Ectodermal cell (in vitro differentiated cells): Measurements from ENCODE around the gene ECHS1.

Experiments
- H3K27ac ChIP-seq: 2 replicates; pipeline ENCODE4 v1.7.0; 2013; ENCODE audit warnings: mild to moderate bottlenecking, low read depth, low read length; ENCODE audit not compliant: insufficient read depth, poor library complexity, severe bottlenecking
- H3K27me3 ChIP-seq: 2 replicates; pipeline ENCODE4 v1.7.0; 2013; ENCODE audit warnings: mild to moderate bottlenecking, low read length; ENCODE audit not compliant: insufficient read depth, control insufficient read depth, poor library complexity, severe bottlenecking
- H3K36me3 ChIP-seq: one replicate; pipeline ENCODE4 v1.7.0; 2013; ENCODE audit warnings: low read length; ENCODE audit not compliant: control insufficient read depth, insufficient read depth
- H3K4me1 ChIP-seq: one replicate; pipeline ENCODE4 v1.7.0; 2013; ENCODE audit warnings: low read length; ENCODE audit not compliant: control insufficient read depth, insufficient read depth
- H3K4me3 ChIP-seq: 2 replicates; pipeline ENCODE4 v1.7.0; 2013; ENCODE audit warnings: low read depth, low read length, control low read depth; ENCODE audit not compliant: insufficient read depth
- H3K9me3 ChIP-seq: 2 replicates; pipeline ENCODE4 v1.7.0; 2013; ENCODE audit warnings: mild to moderate bottlenecking, low read length, moderate library complexity; ENCODE audit not compliant: control insufficient read depth
- WGBS, 2 experiments: methylation state at CpG; one replicate each; pipeline ENCODE4 v1.1.7; 2013; ENCODE audit warnings: missing lambda C conversion rate in 2 of 2; 5-methylcytosine and 5-hydroxymethylcytosine counted together

The ECHS1 gene

DNA sequence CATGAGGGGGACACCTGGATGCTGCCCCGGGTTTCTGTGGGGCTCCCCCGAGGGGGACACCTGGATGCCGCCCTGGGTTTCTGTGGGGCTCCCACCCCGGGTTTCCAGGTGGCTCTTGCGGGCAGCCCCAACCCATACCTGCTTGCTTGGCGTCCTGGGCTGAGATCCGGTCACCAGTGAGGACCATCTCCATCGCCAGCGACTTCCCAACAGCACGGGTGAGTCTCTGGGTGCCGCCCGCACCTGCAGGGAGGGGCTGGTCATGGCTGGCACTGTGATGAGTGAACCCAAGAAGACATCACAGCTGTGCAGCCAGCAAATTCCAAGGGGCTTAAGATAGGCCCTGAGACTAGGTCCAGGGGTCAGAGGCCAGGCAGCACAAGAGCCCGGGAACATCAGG, 6.4 kb downstream of the ECHS1 start:
- Histone ChIP-seq H3K27me3 (no peaks in the 10 kb centered on the region), H3K27ac (no peak overlapping the region), H3K36me3 (peaks cover 62% of the 10 kb centered on the region), H3K4me1 (no peaks in the 10 kb centered on the region), H3K9me3 (no peaks in the 10 kb centered on the region), H3K4me3 (no peak overlapping the region)
- whole genome bisulfite sequencing, 2 experiments: 96 to 97% methylated on average over 13 of the region's 13 CpGs

DNA sequence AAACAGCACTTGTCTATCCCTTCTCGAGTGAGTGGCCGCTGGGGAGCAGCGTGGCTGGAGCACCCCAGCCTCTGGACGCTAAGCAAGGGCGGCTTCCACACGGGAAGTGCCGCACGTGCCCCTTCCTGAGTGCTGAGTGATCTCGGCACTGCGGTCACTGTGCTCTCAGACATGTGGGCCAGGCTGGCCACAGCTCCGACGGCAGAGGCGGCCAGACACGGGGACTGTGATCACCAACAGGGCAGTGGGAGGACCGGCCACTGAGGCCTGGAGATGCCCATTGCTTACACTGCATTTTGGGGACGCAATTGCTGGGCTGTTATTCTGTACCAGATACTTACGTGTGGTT, 7.0 kb downstream of the ECHS1 start:
- Histone ChIP-seq H3K36me3 (peaks cover 56% of the 10 kb centered on the region), H3K4me1 (no peaks in the 10 kb centered on the region), H3K9me3 (no peaks in the 10 kb centered on the region), H3K4me3 (no peak overlapping the region), H3K27ac (no peak overlapping the region), H3K27me3 (no peaks in the 10 kb centered on the region)
- WGBS, 2 experiments: 88 to 89% methylated on average over 17 of the region's 17 CpGs

DNA sequence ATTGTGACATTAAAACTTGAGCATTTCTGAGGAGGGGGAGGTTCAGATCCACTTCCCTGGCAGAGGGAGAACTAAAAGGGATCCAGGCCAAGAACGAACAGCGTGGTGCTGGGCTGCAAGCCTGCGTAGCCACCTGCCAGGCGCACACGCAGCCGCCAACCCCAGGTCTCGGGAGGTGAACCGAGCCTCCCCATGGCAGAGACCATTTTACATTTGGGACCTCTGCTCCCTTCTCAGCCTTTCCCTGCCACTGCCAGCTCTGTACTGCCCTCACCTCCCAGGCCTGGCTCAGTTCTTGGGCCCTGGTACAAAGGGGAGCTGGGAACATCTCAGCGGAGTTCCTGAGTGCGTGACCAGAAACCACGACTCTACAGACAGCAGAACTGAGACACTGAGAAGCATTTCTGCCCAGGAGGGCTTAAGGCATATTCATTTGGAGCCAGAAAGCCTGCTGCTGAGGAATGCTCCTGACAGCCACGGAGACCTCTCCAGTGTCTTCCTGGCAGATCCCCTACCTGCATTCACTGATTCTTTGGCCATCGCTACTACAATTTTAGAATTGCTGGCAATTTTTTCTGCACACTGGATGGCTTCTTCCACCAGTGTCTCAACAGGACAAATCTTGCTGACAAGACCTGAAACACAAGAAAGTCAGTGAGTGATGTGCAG, 7.6 kb downstream of the ECHS1 start:
- Histone ChIP-seq H3K27ac (no peak overlapping the region), H3K36me3 (peaks cover 54% of the 10 kb centered on the region), H3K9me3 (no peaks in the 10 kb centered on the region), H3K27me3 (no peaks in the 10 kb centered on the region), H3K4me3 (no peak overlapping the region), H3K4me1 (no peaks in the 10 kb centered on the region)
- WGBS, 2 experiments: 86 to 88% methylated on average over 13 of the region's 13 CpGs

DNA sequence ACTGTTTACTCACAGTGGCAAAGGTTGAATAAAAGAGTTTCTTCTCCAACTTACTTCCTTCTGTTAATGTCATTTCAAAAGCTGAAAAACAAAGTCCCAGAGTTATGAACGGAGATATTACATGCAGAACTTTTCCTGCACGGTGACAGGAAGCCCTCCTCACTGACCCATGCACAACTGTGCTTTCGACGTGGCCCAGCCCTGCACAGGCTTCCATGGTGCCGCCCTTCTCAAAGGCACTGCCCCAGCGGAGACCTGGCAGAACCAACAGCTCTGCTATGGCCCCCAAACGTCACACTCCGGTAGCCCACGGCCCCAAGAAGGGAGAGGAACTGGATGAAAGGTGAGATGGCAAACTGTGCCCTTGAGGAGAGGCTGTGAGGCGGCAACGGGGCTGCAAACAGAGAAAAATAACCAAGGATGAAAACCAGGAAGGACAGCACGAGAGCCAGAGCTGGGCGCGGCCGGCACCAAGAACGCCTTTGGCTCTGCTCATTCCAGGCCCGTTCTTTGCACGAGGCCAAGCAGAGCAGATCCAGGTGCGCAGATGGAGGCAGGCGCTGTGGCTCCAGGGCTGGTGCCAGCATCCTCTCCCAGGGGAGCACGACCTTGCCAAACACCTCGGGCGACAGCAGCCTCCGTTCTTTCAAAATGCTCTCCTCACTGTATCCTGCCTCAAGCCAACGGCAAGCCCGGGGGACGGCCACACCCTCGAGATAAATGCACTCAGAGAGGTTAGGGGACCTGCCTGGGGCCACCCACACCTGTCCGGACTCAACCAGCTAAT, 8.3 kb downstream of the ECHS1 start:
- Histone ChIP-seq H3K36me3 (peaks cover 46% of the 10 kb centered on the region), H3K27me3 (no peaks in the 10 kb centered on the region), H3K9me3 (no peaks in the 10 kb centered on the region), H3K4me3 (no peak overlapping the region), H3K4me1 (no peaks in the 10 kb centered on the region), H3K27ac (no peak overlapping the region)
- 95 to 96% methylated on average over 29 of the region's 29 CpGs for WGBS, 2 experiments

DNA sequence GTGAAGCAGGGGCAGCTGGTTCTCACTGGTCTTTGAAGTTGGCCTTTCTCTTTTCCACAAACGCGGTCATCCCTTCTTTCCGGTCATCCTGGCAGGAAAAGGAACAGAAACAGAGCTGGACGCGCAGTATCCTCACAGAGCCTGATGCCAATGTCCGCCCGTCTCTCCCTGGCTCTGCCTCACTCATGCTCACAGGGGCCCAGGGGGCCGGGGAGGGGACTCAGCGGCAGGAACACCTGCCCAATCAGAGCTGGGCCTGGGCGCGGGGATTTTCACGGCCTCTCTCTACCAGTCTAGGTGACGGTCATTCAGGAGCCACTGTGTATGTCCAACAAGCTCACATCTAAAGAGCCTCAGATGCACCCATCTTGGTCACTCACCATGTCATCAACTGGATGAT, 10.3 kb downstream of the ECHS1 start:
- Histone ChIP-seq H3K9me3 (no peaks in the 10 kb centered on the region), H3K27ac (no peak overlapping the region), H3K36me3 (peaks cover 33% of the 10 kb centered on the region), H3K4me1 (no peaks in the 10 kb centered on the region), H3K4me3 (no peak overlapping the region), H3K27me3 (no peaks in the 10 kb centered on the region)
- WGBS, 2 experiments: 95 to 96% methylated on average over 13 of the region's 13 CpGs

DNA sequence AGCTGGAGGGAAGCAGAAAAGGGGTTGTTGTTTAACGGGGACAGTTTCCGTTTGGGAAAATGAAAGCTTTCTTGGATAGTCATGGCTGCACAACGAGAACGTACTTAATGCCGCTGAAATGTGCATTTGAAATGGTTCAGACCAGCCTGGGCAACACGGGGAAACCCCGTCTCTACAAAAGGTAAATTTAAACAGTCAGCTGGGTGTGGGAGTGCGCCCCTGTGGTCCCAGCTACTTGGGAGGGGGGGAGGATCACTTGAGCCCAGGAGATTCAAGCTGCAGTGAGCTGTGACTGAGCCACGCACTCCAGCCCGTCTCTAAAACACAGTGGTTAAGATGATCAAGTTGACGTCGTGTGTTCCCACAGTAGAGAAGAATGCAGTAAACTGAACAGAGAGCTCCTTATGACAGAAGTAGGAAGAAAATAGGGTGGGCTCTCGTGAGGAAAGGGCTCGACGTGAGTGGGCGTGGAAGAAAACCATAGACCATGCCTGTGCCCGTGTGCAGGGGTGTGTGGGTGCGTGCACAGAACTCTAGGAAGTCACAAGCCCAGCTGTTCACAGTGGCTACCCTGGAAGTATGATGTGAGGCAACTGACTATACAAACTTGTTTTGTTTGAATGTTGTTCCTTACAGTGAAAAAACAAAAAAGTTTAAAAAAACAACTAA, 11.2 kb downstream of the ECHS1 start:
- 87 to 89% methylated on average over 18 of the region's 18 CpGs for WGBS, 2 experiments
- Histone ChIP-seq H3K4me3 (no peak overlapping the region), H3K36me3 (peaks cover 32% of the 10 kb centered on the region), H3K4me1 (no peaks in the 10 kb centered on the region), H3K9me3 (no peaks in the 10 kb centered on the region), H3K27me3 (peaks cover 5% of the 10 kb centered on the region), H3K27ac (no peak overlapping the region)

DNA sequence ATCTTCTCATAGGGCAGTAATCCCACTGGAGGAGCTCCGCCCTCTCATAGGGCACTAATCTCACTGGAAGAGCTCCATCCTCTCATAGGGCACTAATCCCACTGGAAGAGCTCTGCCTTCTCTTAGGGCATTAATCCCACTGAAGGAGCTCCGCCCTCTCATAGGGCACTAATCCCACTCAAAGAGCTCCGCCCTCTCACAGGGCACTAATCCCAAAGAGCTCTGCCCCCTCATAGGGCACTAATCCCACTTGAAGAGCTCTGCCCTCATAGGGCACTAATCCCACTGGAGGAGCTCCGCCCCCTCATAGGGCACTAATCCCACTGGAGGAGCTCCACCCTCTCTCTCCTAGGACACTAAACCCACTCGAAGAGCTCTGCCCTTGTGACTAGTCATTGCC, 11.9 kb downstream of the ECHS1 start:
- H3K4me3 ChIP-seq: no peak overlapping the region
- H3K27ac ChIP-seq: no peak overlapping the region
- no peaks in the 10 kb centered on the region for H3K9me3 ChIP-seq
- 86 to 89% methylated on average over 5 of the region's 5 CpGs for WGBS, 2 experiments
- peaks cover 7% of the 10 kb centered on the region for H3K4me1 ChIP-seq
- H3K36me3 ChIP-seq: peaks cover 26% of the 10 kb centered on the region
- peaks cover 8% of the 10 kb centered on the region for H3K27me3 ChIP-seq

DNA sequence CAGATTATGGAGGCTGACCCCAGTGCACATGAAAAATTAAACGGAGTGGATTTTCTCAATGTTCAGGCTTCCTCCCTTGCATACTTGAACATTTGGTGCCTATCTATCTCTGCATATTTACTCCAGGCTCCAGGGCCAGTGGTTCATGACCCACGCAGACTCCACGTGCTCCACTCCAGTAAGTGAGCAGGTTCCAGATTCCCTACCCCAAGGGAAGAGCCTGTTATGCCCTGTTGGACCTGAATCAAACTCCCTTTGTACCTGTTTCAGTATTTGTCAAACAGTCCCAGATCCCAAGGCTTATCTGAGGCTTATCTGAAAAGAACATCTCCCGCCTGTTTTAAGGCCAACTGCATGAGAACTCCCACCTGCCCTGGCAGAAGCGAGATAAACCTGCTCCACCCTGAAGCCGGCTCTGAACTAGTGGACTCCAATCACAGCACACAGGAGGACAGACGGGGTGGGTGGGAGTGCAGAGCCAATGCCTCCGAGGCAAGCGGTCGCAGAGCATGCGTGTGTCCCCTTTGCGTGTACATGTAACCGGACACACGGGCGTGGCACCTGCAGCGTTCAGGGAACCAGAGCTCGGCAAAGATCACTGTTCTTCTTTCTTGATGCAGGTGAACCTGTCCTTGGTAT, 13.1 kb downstream of the ECHS1 start:
- no peak overlapping the region for H3K27ac ChIP-seq
- peaks cover 15% of the 10 kb centered on the region for H3K36me3 ChIP-seq
- no peaks in the 10 kb centered on the region for H3K9me3 ChIP-seq
- H3K27me3 ChIP-seq: peaks cover 8% of the 10 kb centered on the region
- H3K4me3 ChIP-seq: no peak overlapping the region
- WGBS, 2 experiments: 91 to 94% methylated on average over 17 of the region's 17 CpGs
- peaks cover 8% of the 10 kb centered on the region for H3K4me1 ChIP-seq

DNA sequence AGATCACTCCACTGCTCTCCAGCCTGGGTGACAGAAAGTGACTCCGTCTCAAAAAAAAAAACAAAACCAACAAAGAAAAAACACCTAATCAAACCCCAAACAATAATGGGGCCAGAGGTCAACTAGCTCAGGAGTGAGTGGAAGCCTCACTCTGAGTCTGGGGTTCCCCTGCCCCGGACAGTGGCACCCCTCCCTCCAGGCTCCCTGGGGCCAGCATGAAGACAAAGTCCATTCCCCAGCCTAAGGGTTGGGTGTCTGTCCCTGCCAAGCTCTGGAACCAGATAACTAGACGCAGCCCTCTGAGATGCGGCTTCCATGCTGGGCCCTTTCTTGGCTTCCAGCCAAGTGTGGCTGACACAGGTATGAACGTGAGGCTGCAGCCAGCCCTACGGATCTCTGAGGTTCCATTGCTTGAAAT, 13.6 kb downstream of the ECHS1 start:
- WGBS, 2 experiments: 76 to 80% methylated on average over 6 of the region's 6 CpGs
- peaks cover 8% of the 10 kb centered on the region for H3K27me3 ChIP-seq
- peaks cover 9% of the 10 kb centered on the region for H3K36me3 ChIP-seq
- no peaks in the 10 kb centered on the region for H3K9me3 ChIP-seq
- no peak overlapping the region for H3K27ac ChIP-seq
- H3K4me3 ChIP-seq: no peak overlapping the region
- H3K4me1 ChIP-seq: peaks cover 8% of the 10 kb centered on the region

DNA sequence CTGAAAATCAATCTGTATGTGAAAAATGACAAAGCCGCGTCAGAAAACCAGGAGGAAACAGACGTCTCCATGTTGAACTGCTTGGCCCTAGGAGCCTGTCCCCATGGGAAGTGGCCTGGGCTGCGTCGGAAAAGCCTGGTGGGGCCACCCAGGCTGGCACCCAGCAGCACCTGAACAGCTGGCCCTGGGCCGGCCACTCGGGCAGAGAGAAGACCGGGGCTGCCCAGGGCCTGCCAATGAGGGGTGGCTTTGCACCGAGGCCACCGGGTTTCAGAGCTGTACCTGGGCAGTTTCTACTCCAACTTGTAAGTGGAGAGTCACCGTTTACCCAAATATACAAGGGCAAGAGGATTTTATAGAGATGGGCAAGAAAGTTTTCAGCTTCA, 14.2 kb downstream of the ECHS1 start:
- Histone ChIP-seq H3K36me3 (peaks cover 9% of the 10 kb centered on the region), H3K27ac (no peak overlapping the region), H3K9me3 (no peaks in the 10 kb centered on the region), H3K4me1 (peaks cover 8% of the 10 kb centered on the region), H3K4me3 (no peak overlapping the region), H3K27me3 (peaks cover 8% of the 10 kb centered on the region)
- 92 to 95% methylated on average over 11 of the region's 11 CpGs for WGBS, 2 experiments
